HEK293 (cell line): ENCODE results near the gene IRX4.

Experiments
- CTCF ChIA-PET: fragments of 350-600 bp; formaldehyde crosslinking; extraction: SDS; loops from one replicate; lab custom pipeline; 2021; ENCODE audit warnings: antibody characterized with exemption; lab: Yijun Ruan, JAX
- POLR2A ChIA-PET: fragments of 300-600 bp; formaldehyde crosslinking; extraction: SDS; loops from one replicate; lab custom pipeline; 2020; ENCODE audit warnings: antibody characterized with exemption, inconsistent platforms; lab: Yijun Ruan, JAX
- H3K27ac ChIP-seq: fragments of 200-500 bp; sonication (Bioruptor generic); 2 replicates; pipeline ENCODE4 v1.5.1; 2014; ENCODE audit warnings: low read depth, low read length, control low read depth, inconsistent platforms; ENCODE audit errors: extremely low read depth
- H3K36me3 ChIP-seq, 2 experiments: fragments of 200-500 bp in 1 of 2; sonication (Bioruptor generic) in 1 of 2; 1 replicate in 1 of 2; 2 replicates in 1 of 2; pipeline ENCODE4 v1.5.1; 2014 to 2017; ENCODE audit warnings: inconsistent platforms in 2 of 2, low read length in 2 of 2; ENCODE audit not compliant: control insufficient read depth in 2 of 2, insufficient read depth in 1 of 2
- H3K4me1 ChIP-seq: fragments of 200-500 bp; sonication (Bioruptor generic); 2 replicates; pipeline ENCODE4 v1.5.1; 2014; ENCODE audit warnings: mild to moderate bottlenecking, low read length, inconsistent platforms; ENCODE audit not compliant: control insufficient read depth, insufficient read depth
- H3K4me3 ChIP-seq: 2 replicates; pipeline ENCODE4 v1.5.1; 2011; ENCODE audit warnings: low read depth, mild to moderate bottlenecking, control low read depth, low read length, moderate library complexity
- H3K9me3 ChIP-seq: fragments of 200-500 bp; sonication (Bioruptor generic); 2 replicates; pipeline ENCODE4 v1.5.1; 2014; ENCODE audit warnings: low read depth, low read length, inconsistent platforms; ENCODE audit not compliant: control insufficient read depth, insufficient read depth
- OSR2 ChIP-seq: fragments of 450-650 bp; formaldehyde crosslinking; IDR thresholded peaks from 2 replicates; pipeline ENCODE4 v1.5.1; 2016; ENCODE audit warnings: missing biosample characterization, missing genetic modification characterization
- WT1 ChIP-seq: fragments of 450-650 bp; formaldehyde crosslinking; IDR thresholded peaks from 2 replicates; pipeline ENCODE4 v1.5.1; 2016; ENCODE audit warnings: missing biosample characterization, missing genetic modification characterization
- YY2 ChIP-seq: fragments of 450-650 bp; formaldehyde crosslinking; IDR thresholded peaks from 2 replicates; pipeline ENCODE4 v1.5.1; 2016; ENCODE audit warnings: missing biosample characterization, missing genetic modification characterization
- ZBTB1 ChIP-seq: fragments of 450-650 bp; formaldehyde crosslinking; IDR thresholded peaks from 2 replicates; pipeline ENCODE4 v1.5.1; 2016; ENCODE audit warnings: missing biosample characterization, missing genetic modification characterization
- ZNF146 ChIP-seq: fragments of 450-650 bp; formaldehyde crosslinking; IDR thresholded peaks from 2 replicates; pipeline ENCODE4 v1.5.1; 2016; ENCODE audit warnings: missing biosample characterization, missing genetic modification characterization
- ZNF148 ChIP-seq: fragments of 450-650 bp; formaldehyde crosslinking; IDR thresholded peaks from 2 replicates; pipeline ENCODE4 v1.5.0; 2017; ENCODE audit warnings: missing biosample characterization, missing genetic modification characterization, borderline replicate concordance
- ZNF175 ChIP-seq: fragments of 450-650 bp; formaldehyde crosslinking; IDR thresholded peaks from 2 replicates; pipeline ENCODE4 v1.5.1; 2016; ENCODE audit warnings: missing biosample characterization, missing genetic modification characterization
- ZNF335 ChIP-seq: fragments of 450-650 bp; formaldehyde crosslinking; conservative IDR thresholded peaks from 2 replicates; pipeline ENCODE4 v1.5.1; 2016; ENCODE audit warnings: missing biosample characterization, missing genetic modification characterization
- ZNF404 ChIP-seq: fragments of 450-650 bp; formaldehyde crosslinking; IDR thresholded peaks from 2 replicates; pipeline ENCODE4 v1.5.1; 2017; ENCODE audit warnings: missing biosample characterization, missing genetic modification characterization
- ZNF423 ChIP-seq: fragments of 450-650 bp; formaldehyde crosslinking; IDR thresholded peaks from 2 replicates; pipeline ENCODE4 v1.5.1; 2016; ENCODE audit warnings: missing biosample characterization, missing genetic modification characterization
- ZNF529 ChIP-seq: fragments of 450-650 bp; formaldehyde crosslinking; IDR thresholded peaks from 2 replicates; pipeline ENCODE4 v1.5.1; 2017; ENCODE audit warnings: missing genetic modification characterization, missing biosample characterization; ENCODE audit not compliant: insufficient replicate concordance
- ZNF544 ChIP-seq: fragments of 450-650 bp; formaldehyde crosslinking; IDR thresholded peaks from 2 replicates; pipeline ENCODE4 v1.5.0; 2017; ENCODE audit warnings: missing biosample characterization, missing genetic modification characterization
- ZNF548 ChIP-seq: fragments of 450-650 bp; formaldehyde crosslinking; IDR thresholded peaks from 2 replicates; pipeline ENCODE4 v1.5.1; 2016; ENCODE audit warnings: missing biosample characterization, missing genetic modification characterization
- ZNF621 ChIP-seq: fragments of 450-650 bp; formaldehyde crosslinking; IDR thresholded peaks from 2 replicates; pipeline ENCODE4 v1.5.1; 2017; ENCODE audit warnings: missing biosample characterization, missing genetic modification characterization
- ZNF623 ChIP-seq: fragments of 450-650 bp; formaldehyde crosslinking; IDR thresholded peaks from 2 replicates; pipeline ENCODE4 v1.5.1; 2016; ENCODE audit warnings: missing biosample characterization, missing genetic modification characterization
- ZNF624 ChIP-seq: fragments of 450-650 bp; formaldehyde crosslinking; IDR thresholded peaks from 2 replicates; pipeline ENCODE4 v1.5.1; 2017; ENCODE audit warnings: missing biosample characterization, missing genetic modification characterization
- ZNF654 ChIP-seq: fragments of 450-650 bp; formaldehyde crosslinking; IDR thresholded peaks from 2 replicates; pipeline ENCODE4 v1.5.1; 2016; ENCODE audit warnings: low read depth, missing biosample characterization, missing genetic modification characterization
- ZNF837 ChIP-seq: fragments of 450-650 bp; formaldehyde crosslinking; IDR thresholded peaks from 2 replicates; pipeline ENCODE4 v1.5.1; 2016; ENCODE audit warnings: missing biosample characterization, missing genetic modification characterization
- TF ChIP-seq, protein P1 (sequence below): fragments of 450-650 bp; IDR thresholded peaks from 2 replicates; pipeline ENCODE4 v1.5.1; 2018; ENCODE audit warnings: missing biosample characterization, missing genetic modification characterization
- TF ChIP-seq, protein P2 (sequence below): fragments of 450-650 bp; formaldehyde crosslinking; IDR thresholded peaks from 2 replicates; pipeline ENCODE4 v1.5.1; 2016; ENCODE audit warnings: missing biosample characterization, missing genetic modification characterization
- TF ChIP-seq, protein P3 (sequence below): fragments of 450-650 bp; formaldehyde crosslinking; IDR thresholded peaks from 2 replicates; pipeline ENCODE4 v1.5.1; 2016; ENCODE audit warnings: missing biosample characterization, missing genetic modification characterization
- TF ChIP-seq, protein P4 (sequence below): fragments of 450-650 bp; formaldehyde crosslinking; IDR thresholded peaks from 2 replicates; pipeline ENCODE4 v1.5.1; 2016; ENCODE audit warnings: missing biosample characterization, missing genetic modification characterization

Gene IRX4

GRCh38 chr5:1858436-1858835 is 24.3 kb downstream of the IRX4 start:
- H3K4me1 ChIP-seq, result no peaks in the 10 kb centered on the region
- CTCF ChIA-PET, result no interaction called here
- POLR2A ChIA-PET, result no interaction called here
- H3K27ac ChIP-seq, result no peak overlapping the region
- H3K9me3 ChIP-seq, result no peaks in the 10 kb centered on the region
- H3K4me3 ChIP-seq, result no peak overlapping the region
- no peak for TF ChIP-seq ZNF529 (tag by site-specific recombination)
- TF ChIP-seq WT1 (tag by site-specific recombination), result no peak
- TF ChIP-seq, protein P1, sequence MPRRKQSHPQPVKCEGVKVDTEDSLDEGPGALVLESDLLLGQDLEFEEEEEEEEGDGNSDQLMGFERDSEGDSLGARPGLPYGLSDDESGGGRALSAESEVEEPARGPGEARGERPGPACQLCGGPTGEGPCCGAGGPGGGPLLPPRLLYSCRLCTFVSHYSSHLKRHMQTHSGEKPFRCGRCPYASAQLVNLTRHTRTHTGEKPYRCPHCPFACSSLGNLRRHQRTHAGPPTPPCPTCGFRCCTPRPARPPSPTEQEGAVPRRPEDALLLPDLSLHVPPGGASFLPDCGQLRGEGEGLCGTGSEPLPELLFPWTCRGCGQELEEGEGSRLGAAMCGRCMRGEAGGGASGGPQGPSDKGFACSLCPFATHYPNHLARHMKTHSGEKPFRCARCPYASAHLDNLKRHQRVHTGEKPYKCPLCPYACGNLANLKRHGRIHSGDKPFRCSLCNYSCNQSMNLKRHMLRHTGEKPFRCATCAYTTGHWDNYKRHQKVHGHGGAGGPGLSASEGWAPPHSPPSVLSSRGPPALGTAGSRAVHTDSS (tag by site-specific recombination), result no peak
- TF ChIP-seq ZNF837, result no peak
- no peak for TF ChIP-seq ZNF624 (tag by site-specific recombination)
- H3K36me3 ChIP-seq, result no peaks in the 10 kb centered on the region

GRCh38 chr5:1857256-1857600 is 25.5 kb downstream of the IRX4 start:
- Histone ChIP-seq H3K4me1 (no peaks in the 10 kb centered on the region), H3K9me3 (no peaks in the 10 kb centered on the region), H3K27ac (no peak overlapping the region), H3K4me3 (no peak overlapping the region), H3K36me3 (no peaks in the 10 kb centered on the region)
- TF ChIP-seq ZBTB1 (tag by site-specific recombination), result no peak
- TF ChIP-seq ZNF404 (tag by site-specific recombination), result no peak
- TF ChIP-seq ZNF654 (tag by site-specific recombination), result no peak
- CTCF ChIA-PET, result no interaction called here
- POLR2A ChIA-PET, result no interaction called here

GRCh38 chr5:1856596-1857255 is 26.0 kb downstream of the IRX4 start:
- no peaks in the 10 kb centered on the region for H3K4me1 ChIP-seq
- ChIA-PET POLR2A (no interaction called here), CTCF (no interaction called here)
- H3K4me3 ChIP-seq, result no peak overlapping the region
- no peaks in the 10 kb centered on the region for H3K36me3 ChIP-seq
- H3K9me3 ChIP-seq, result no peaks in the 10 kb centered on the region
- H3K27ac ChIP-seq, result no peak overlapping the region
- TF ChIP-seq, protein P2, sequence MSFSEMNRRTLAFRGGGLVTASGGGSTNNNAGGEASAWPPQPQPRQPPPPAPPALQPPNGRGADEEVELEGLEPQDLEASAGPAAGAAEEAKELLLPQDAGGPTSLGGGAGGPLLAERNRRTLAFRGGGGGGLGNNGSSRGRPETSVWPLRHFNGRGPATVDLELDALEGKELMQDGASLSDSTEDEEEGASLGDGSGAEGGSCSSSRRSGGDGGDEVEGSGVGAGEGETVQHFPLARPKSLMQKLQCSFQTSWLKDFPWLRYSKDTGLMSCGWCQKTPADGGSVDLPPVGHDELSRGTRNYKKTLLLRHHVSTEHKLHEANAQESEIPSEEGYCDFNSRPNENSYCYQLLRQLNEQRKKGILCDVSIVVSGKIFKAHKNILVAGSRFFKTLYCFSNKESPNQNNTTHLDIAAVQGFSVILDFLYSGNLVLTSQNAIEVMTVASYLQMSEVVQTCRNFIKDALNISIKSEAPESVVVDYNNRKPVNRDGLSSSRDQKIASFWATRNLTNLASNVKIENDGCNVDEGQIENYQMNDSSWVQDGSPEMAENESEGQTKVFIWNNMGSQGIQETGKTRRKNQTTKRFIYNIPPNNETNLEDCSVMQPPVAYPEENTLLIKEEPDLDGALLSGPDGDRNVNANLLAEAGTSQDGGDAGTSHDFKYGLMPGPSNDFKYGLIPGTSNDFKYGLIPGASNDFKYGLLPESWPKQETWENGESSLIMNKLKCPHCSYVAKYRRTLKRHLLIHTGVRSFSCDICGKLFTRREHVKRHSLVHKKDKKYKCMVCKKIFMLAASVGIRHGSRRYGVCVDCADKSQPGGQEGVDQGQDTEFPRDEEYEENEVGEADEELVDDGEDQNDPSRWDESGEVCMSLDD (tag by site-specific recombination), result no peak
- no peak for TF ChIP-seq ZNF175 (tag by site-specific recombination)
- TF ChIP-seq ZNF423 (tag by site-specific recombination), result no peak
- TF ChIP-seq ZNF623, result no peak
- no peak for TF ChIP-seq ZNF544 (tag by site-specific recombination)
- TF ChIP-seq ZNF548 (tag by site-specific recombination), result no peak
- no peak for TF ChIP-seq ZNF621 (tag by site-specific recombination)
- TF ChIP-seq ZNF148 (tag by site-specific recombination), result no peak
- no peak for TF ChIP-seq YY2 (tag by site-specific recombination)
- TF ChIP-seq OSR2 (tag by site-specific recombination), result no peak
- no peak for TF ChIP-seq ZNF146 (tag by site-specific recombination)
- TF ChIP-seq, protein P3, sequence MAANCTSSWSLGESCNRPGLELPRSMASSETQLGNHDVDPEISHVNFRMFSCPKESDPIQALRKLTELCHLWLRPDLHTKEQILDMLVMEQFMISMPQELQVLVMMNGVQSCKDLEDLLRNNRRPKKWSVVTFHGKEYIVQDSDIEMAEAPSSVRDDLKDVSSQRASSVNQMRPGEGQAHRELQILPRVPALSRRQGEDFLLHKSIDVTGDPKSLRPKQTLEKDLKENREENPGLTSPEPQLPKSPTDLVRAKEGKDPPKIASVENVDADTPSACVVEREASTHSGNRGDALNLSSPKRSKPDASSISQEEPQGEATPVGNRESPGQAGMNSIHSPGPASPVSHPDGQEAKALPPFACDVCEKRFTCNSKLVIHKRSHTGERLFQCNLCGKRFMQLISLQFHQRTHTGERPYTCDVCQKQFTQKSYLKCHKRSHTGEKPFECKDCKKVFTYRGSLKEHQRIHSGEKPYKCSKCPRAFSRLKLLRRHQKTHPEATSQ, result no peak
- TF ChIP-seq ZBTB1 (tag by site-specific recombination), result no peak
- TF ChIP-seq, protein P4, sequence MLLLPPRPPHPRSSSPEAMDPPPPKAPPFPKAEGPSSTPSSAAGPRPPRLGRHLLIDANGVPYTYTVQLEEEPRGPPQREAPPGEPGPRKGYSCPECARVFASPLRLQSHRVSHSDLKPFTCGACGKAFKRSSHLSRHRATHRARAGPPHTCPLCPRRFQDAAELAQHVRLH, result no peak
- no peak for TF ChIP-seq ZNF654 (tag by site-specific recombination)
- no peak for TF ChIP-seq ZNF335 (tag by site-specific recombination)
